Osteoblast (primary cell): ENCODE data around the gene BSND. TPM values are rescaled to one million over a fixed set of nuclear protein-coding genes. Genes with fewer than 3 reads are reported as not detected.

Experiments
- DNase-seq: peaks from one replicate; pipeline ENCODE4 v3.0.0; 2011; ENCODE audit warnings: low spot score, mixed read lengths; ENCODE audit not compliant: insufficient read length; ENCODE audit errors: missing footprints
- H2AFZ ChIP-seq: 2 replicates; pipeline ENCODE4 v1.6.0; 2011; ENCODE audit warnings: mild to moderate bottlenecking, low read length
- H3K27ac ChIP-seq: 2 replicates; pipeline ENCODE4 v1.5.1; 2011; ENCODE audit warnings: mild to moderate bottlenecking, low read depth, low read length, moderate library complexity
- H3K27me3 ChIP-seq: 2 replicates; pipeline ENCODE4 v1.6.0; 2012; ENCODE audit warnings: mild to moderate bottlenecking, control low read depth, inconsistent platforms, low read length, moderate library complexity; ENCODE audit not compliant: insufficient read depth
- H3K36me3 ChIP-seq: 2 replicates; pipeline ENCODE4 v1.5.1; 2011; ENCODE audit warnings: mild to moderate bottlenecking, low read length, control low read depth, moderate library complexity; ENCODE audit not compliant: insufficient read depth
- H3K4me1 ChIP-seq: 2 replicates; pipeline ENCODE4 v1.5.1; 2011; ENCODE audit warnings: mild to moderate bottlenecking, low read length, control low read depth, moderate library complexity; ENCODE audit not compliant: insufficient read depth
- H3K4me2 ChIP-seq: 2 replicates; pipeline ENCODE4 v1.6.0; 2011; ENCODE audit warnings: mild to moderate bottlenecking, low read length; ENCODE audit not compliant: insufficient read depth
- H3K4me3 ChIP-seq: fragments of 200-600 bp; sonication (generic); 3 replicates; pipeline ENCODE4 v1.5.1; 2012; ENCODE audit warnings: mild to moderate bottlenecking, low read length, inconsistent platforms; ENCODE audit not compliant: insufficient read depth
- H3K79me2 ChIP-seq: 2 replicates; pipeline ENCODE4 v1.6.0; 2012; ENCODE audit warnings: mild to moderate bottlenecking, low read length, control low read depth, inconsistent platforms; ENCODE audit not compliant: insufficient read depth
- H3K9me3 ChIP-seq: 2 replicates; pipeline ENCODE4 v1.5.1; 2011; ENCODE audit warnings: low read depth, low read length, control low read depth
- H4K20me1 ChIP-seq: 2 replicates; pipeline ENCODE4 v1.6.0; 2012; ENCODE audit warnings: mild to moderate bottlenecking, low read length, control low read depth; ENCODE audit not compliant: insufficient read depth
- CTCF ChIP-seq: IDR thresholded peaks from 2 replicates; pipeline ENCODE4 v1.5.1; 2011; ENCODE audit warnings: mild to moderate bottlenecking, low read depth, low read length, moderate library complexity; ENCODE audit errors: extremely low read depth
- total RNA-seq: library from RNA; depleted of rRNA; stranded (reverse); fragments of >200 nt; gene quantifications from 2 replicates; pipeline ENCODE4 v1.2.3, GENCODE V29; 2012

Gene BSND
- total RNA-seq, 1 donor: not detected

- Histone ChIP-seq H3K4me3 (no peak overlapping the region), H2AFZ (no peak overlapping the region), H3K27ac (no peak overlapping the region), H3K4me1 (peaks cover 11% of the 10 kb centered on the region), H3K9me3 (no peaks in the 10 kb centered on the region), H3K79me2 (no peaks in the 10 kb centered on the region), H3K36me3 (no peaks in the 10 kb centered on the region), H3K27me3 (peaks cover 4% of the 10 kb centered on the region), H4K20me1 (no peaks in the 10 kb centered on the region), H3K4me2 (no peak overlapping the region)
- TF ChIP-seq CTCF: no peak
- DNase-seq: no peak
These were observed 27.8 kb upstream of the BSND start for GRCh38 chr1:54970901-54971300.

DNA sequence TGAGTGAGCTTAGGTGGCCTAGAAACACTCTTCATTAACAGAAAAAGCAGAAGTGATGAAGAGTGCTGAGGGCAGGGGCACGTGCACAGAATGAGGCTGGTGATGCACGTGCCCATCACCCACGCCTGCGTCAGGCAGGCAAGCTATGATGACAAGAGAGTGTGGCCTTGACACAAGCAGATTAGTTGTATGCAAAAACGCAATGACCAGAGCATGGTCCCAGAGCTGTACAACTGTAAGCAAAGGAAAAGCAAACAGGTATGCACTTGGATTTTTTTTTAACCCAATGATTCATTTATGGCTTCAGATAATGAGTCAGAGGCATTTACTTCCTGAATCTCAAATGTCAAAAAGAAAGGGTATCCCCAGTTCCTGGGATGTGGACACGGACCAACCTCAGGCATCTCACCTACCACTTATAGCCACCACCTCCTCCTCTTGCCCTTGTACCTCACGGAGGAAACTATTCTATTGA, 27.4 kb upstream of the BSND start:
- no peak overlapping the region for H3K4me3 ChIP-seq
- H3K27ac ChIP-seq: no peak overlapping the region
- no peak for TF ChIP-seq CTCF
- H3K4me1 ChIP-seq: peaks cover 9% of the 10 kb centered on the region
- H3K27me3 ChIP-seq: peaks cover 5% of the 10 kb centered on the region
- H4K20me1 ChIP-seq: no peaks in the 10 kb centered on the region
- H3K36me3 ChIP-seq: no peaks in the 10 kb centered on the region
- no peak overlapping the region for H3K4me2 ChIP-seq
- DNase-seq: peak; percentile 58
- no peak overlapping the region for H2AFZ ChIP-seq
- H3K79me2 ChIP-seq: no peaks in the 10 kb centered on the region
- H3K9me3 ChIP-seq: no peaks in the 10 kb centered on the region

DNA sequence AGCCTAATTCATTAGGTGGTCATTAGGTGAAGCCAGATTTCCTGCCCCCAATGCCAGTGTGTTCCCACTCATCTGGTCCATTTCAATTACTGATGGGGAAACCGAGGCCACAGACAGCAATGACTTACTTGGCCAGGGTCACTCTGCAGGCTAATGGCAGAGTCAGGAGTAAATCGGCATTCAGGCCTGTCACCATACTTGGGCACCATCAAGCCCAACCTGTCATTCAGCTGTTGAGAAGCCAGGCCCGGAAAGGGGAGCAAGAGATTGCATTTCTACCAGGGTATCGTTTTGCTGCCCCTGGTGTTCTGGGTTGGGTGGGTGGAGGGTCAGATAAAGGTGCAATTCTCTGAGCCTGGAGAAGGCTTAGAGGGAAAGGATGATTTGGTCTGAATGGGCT, 26.3 kb upstream of the BSND start:
- Histone ChIP-seq H3K79me2 (no peaks in the 10 kb centered on the region), H3K27ac (no peak overlapping the region), H3K4me3 (no peak overlapping the region), H3K4me1 (peaks cover 9% of the 10 kb centered on the region), H2AFZ (no peak overlapping the region), H4K20me1 (no peaks in the 10 kb centered on the region), H3K9me3 (no peaks in the 10 kb centered on the region), H3K4me2 (no peak overlapping the region), H3K27me3 (peaks cover 10% of the 10 kb centered on the region), H3K36me3 (no peaks in the 10 kb centered on the region)
- no peak for TF ChIP-seq CTCF
- peak; percentile 18 for DNase-seq

DNA sequence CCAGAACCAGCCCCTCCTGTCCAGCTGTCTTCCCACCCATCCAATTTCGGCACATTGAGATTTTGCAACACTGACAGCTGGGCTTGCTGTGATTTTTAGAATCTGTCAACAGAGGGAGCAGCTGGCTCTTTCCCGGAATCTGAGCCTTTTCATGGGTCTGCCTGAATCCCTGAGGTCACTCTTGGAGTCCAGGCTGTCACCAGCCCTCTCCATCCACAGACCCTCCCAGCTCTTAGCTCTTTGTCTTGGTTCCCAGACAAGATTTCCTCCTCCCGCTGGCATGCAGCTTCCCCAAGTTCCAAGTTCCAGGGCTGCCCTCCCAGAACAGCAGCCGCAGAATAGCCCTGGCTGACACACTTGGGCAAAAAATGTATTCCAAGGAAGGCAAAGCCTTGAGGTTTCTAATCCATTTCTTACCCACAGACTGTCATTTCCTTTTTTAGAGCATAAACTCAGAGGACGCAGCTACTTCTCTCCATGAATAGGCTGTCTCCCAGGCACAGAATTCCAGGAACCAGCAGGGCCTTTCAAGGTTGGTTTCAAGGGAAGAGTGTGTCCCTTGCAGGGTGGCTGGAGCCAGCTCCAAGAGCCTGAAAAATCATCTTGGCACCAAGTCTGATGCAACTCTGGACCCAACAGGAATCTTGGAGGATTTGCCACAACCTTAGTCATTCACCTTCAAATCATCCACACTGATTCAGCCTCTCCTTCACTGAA, 25.4 kb upstream of the BSND start:
- H3K27me3 ChIP-seq: peaks cover 16% of the 10 kb centered on the region
- peak overlapping the region; percentile 33 for H3K4me2 ChIP-seq
- H3K4me1 ChIP-seq: peaks cover 9% of the 10 kb centered on the region
- H3K4me3 ChIP-seq: no peak overlapping the region
- H4K20me1 ChIP-seq: no peaks in the 10 kb centered on the region
- DNase-seq: peak; percentile 91
- no peak overlapping the region for H3K27ac ChIP-seq
- H3K79me2 ChIP-seq: no peaks in the 10 kb centered on the region
- peak overlapping the region; percentile 60 for H2AFZ ChIP-seq
- peak; percentile 47 for TF ChIP-seq CTCF
- no peaks in the 10 kb centered on the region for H3K9me3 ChIP-seq
- H3K36me3 ChIP-seq: no peaks in the 10 kb centered on the region
